ENCODE data around the gene PHLDA3.

Gene PHLDA3

GRCh38 chr1:201427963-201428362 is 41.0 kb downstream of the PHLDA3 start:
- 86% methylated on average over 1 of the region's 6 CpGs; no CpG with 5 or more reads in 1 of the 2 experiments for WGBS, 2 experiments (ENCODE audit: insufficient coverage in 2 of 2)
- peaks cover 4% of the 10 kb centered on the region for H3K9me3 ChIP-seq (ENCODE audit: control insufficient read depth, low read length)
- no peak overlapping the region for H3K4me3 ChIP-seq (ENCODE audit: extremely low read depth, insufficient read depth, low read length, poor library complexity, severe bottlenecking)
- H3K4me1 ChIP-seq (ENCODE audit: control insufficient read depth, insufficient read depth, low read length, poor library complexity, severe bottlenecking), result no peaks in the 10 kb centered on the region
- no peak overlapping the region for H3K27ac ChIP-seq (ENCODE audit: low read depth, low read length, severe bottlenecking)
- no peaks in the 10 kb centered on the region for H3K36me3 ChIP-seq (ENCODE audit: control insufficient read depth, insufficient read depth, low read length)

DNA sequence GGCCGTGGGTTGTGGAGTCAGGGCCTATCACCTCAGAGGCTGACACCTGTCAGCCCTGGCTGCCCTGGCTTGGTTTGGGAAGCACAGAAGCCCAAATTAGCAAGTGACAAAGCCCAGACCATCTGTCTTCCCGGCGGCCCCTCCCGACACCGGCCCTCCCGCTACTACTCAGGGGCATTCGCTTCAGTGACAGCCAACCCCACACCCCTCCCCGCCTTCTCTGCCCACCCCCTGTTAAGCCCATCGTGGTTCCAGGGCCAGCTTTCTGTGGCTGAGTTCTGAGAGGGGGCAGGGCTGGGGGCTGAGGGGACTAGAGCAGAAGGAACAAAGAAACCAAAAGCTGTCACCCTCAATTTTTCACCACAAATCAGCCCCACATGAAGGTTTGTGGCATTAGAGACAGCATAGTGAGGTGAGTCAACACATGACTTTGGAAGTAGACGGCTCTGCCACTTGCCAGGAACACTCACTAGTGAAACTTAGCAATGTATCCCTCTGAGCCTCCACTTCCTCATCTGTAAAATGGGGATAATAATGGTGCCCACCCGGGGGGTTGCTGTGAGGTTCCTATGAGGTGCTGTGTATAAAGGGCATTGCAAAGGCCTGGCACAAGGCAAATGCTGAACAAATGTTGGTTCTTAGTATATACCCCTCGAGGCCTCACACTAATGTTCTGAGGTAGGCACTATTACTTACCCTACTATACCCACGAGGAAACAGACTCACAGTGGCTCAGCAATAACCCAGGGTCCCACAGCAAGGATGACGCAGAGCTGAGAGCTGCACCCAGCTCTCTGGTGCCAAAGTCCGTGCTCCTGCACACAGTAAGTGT is 42.3 kb downstream of the PHLDA3 start:
- Histone ChIP-seq H3K36me3 (ENCODE audit: control insufficient read depth, insufficient read depth, low read length) (no peaks in the 10 kb centered on the region), H3K9me3 (ENCODE audit: control insufficient read depth, low read length) (peaks cover 4% of the 10 kb centered on the region), H3K4me1 (ENCODE audit: control insufficient read depth, insufficient read depth, low read length, poor library complexity, severe bottlenecking) (no peaks in the 10 kb centered on the region), H3K27ac (ENCODE audit: low read depth, low read length, severe bottlenecking) (no peak overlapping the region), H3K4me3 (ENCODE audit: extremely low read depth, insufficient read depth, low read length, poor library complexity, severe bottlenecking) (no peak overlapping the region)
- 66 to 76% methylated on average over 5 to 7 of the region's 15 CpGs for WGBS, 2 experiments (ENCODE audit: insufficient coverage in 2 of 2)

GRCh38 chr1:201424146-201424545 is 44.8 kb downstream of the PHLDA3 start:
- no peak overlapping the region for H3K27ac ChIP-seq (ENCODE audit: low read depth, low read length, severe bottlenecking)
- H3K9me3 ChIP-seq (ENCODE audit: control insufficient read depth, low read length), result peaks cover 4% of the 10 kb centered on the region
- no peak overlapping the region for H3K4me3 ChIP-seq (ENCODE audit: extremely low read depth, insufficient read depth, low read length, poor library complexity, severe bottlenecking)
- no peaks in the 10 kb centered on the region for H3K36me3 ChIP-seq (ENCODE audit: control insufficient read depth, insufficient read depth, low read length)
- peaks cover 10% of the 10 kb centered on the region for H3K4me1 ChIP-seq (ENCODE audit: control insufficient read depth, insufficient read depth, low read length, poor library complexity, severe bottlenecking)
- 90 to 94% methylated on average over 2 of the region's 2 CpGs for WGBS, 2 experiments (ENCODE audit: insufficient coverage in 2 of 2)

DNA sequence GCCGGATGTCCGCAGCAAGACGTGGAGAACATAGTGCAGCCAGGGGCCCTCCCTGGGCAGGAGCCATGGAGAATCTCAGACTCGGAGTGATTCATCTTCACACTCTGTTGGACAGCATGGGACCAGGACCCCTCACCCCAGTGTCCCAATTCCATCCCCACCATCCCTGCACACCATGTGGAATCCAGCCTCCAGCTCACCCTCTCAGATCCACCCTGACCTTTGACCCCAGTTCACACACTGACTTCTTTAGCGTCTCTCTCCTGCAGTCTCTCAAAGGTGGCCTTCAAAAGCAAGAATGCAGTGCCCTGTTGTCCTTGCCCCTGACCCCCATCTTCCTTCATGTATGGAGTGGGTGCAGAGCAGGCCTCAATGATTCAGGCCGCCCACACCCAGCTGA is 45.3 kb downstream of the PHLDA3 start:
- Histone ChIP-seq H3K9me3 (ENCODE audit: control insufficient read depth, low read length) (peaks cover 4% of the 10 kb centered on the region), H3K4me1 (ENCODE audit: control insufficient read depth, insufficient read depth, low read length, poor library complexity, severe bottlenecking) (peaks cover 10% of the 10 kb centered on the region), H3K27ac (ENCODE audit: low read depth, low read length, severe bottlenecking) (no peak overlapping the region), H3K36me3 (ENCODE audit: control insufficient read depth, insufficient read depth, low read length) (no peaks in the 10 kb centered on the region), H3K4me3 (ENCODE audit: extremely low read depth, insufficient read depth, low read length, poor library complexity, severe bottlenecking) (no peak overlapping the region)
- WGBS, 2 experiments (ENCODE audit: insufficient coverage in 2 of 2), result 92 to 95% methylated on average over 5 to 6 of the region's 6 CpGs

DNA sequence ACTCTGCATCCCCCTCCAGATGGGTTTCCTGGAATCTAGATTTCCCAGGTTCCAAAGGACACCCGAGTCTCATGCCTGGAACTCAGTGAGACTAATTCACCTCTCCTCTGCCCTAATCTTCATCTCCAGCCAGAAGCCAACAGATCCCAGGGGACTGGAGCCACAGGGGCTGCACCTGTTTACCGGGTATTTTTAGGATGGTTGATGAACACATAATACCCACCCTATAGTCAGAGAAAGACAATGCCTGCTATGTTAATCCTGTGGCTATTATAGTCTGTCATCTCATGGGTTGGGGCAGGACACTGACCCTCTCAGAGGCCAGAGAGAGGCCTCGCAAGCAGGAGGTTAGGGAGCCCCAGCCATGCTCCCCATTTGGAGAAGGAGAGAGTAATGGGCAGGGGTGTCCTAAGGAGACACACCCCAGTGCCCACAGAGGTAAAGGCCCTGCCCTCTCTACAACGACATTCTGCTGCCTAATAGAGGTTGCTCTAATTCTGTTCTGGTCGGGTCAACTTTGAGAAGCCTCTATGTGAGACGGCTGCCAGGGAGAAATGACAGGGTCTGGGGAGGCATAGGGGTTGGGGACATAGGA is 46.5 kb downstream of the PHLDA3 start:
- Histone ChIP-seq H3K36me3 (ENCODE audit: control insufficient read depth, insufficient read depth, low read length) (no peaks in the 10 kb centered on the region), H3K27ac (ENCODE audit: low read depth, low read length, severe bottlenecking) (no peak overlapping the region), H3K4me1 (ENCODE audit: control insufficient read depth, insufficient read depth, low read length, poor library complexity, severe bottlenecking) (peaks cover 10% of the 10 kb centered on the region), H3K4me3 (ENCODE audit: extremely low read depth, insufficient read depth, low read length, poor library complexity, severe bottlenecking) (no peak overlapping the region), H3K9me3 (ENCODE audit: control insufficient read depth, low read length) (peaks cover 4% of the 10 kb centered on the region)
- 75 to 95% methylated on average over 2 to 5 of the region's 6 CpGs for WGBS, 2 experiments (ENCODE audit: insufficient coverage in 2 of 2)

GRCh38 chr1:201422026-201422425 is 47.0 kb downstream of the PHLDA3 start:
- Histone ChIP-seq H3K9me3 (ENCODE audit: control insufficient read depth, low read length) (peaks cover 4% of the 10 kb centered on the region), H3K4me1 (ENCODE audit: control insufficient read depth, insufficient read depth, low read length, poor library complexity, severe bottlenecking) (peaks cover 10% of the 10 kb centered on the region), H3K36me3 (ENCODE audit: control insufficient read depth, insufficient read depth, low read length) (no peaks in the 10 kb centered on the region), H3K27ac (ENCODE audit: low read depth, low read length, severe bottlenecking) (no peak overlapping the region), H3K4me3 (ENCODE audit: extremely low read depth, insufficient read depth, low read length, poor library complexity, severe bottlenecking) (no peak overlapping the region)
- 62 to 72% methylated on average over 2 to 3 of the region's 3 CpGs for WGBS, 2 experiments (ENCODE audit: insufficient coverage in 2 of 2)

DNA sequence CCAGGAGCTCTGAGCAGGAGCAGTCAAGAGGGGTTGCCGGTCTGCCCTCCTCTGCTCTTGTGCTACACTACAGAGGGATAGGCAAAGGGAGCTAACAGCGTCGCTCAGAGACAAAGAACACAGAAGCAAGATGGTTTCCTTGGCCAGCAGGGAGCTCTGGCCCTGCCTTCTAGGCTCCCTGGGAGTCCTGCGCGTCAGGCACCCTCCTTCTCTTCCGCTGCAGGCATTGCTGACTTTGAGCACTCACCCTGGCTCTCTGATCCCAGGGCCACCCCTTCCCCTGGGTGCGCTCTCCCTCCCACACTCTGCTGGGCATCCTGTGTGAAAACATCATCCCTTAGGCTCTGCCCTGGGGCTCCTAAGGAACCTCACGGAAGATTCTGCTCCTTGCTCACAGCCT is 47.9 kb downstream of the PHLDA3 start:
- H3K4me3 ChIP-seq (ENCODE audit: extremely low read depth, insufficient read depth, low read length, poor library complexity, severe bottlenecking), result no peak overlapping the region
- H3K4me1 ChIP-seq (ENCODE audit: control insufficient read depth, insufficient read depth, low read length, poor library complexity, severe bottlenecking), result peaks cover 10% of the 10 kb centered on the region
- WGBS, 2 experiments (ENCODE audit: insufficient coverage in 2 of 2), result 84 to 91% methylated on average over 6 to 7 of the region's 8 CpGs
- no peaks in the 10 kb centered on the region for H3K36me3 ChIP-seq (ENCODE audit: control insufficient read depth, insufficient read depth, low read length)
- H3K27ac ChIP-seq (ENCODE audit: low read depth, low read length, severe bottlenecking), result peak overlapping the region; percentile 10
- peaks cover 6% of the 10 kb centered on the region for H3K9me3 ChIP-seq (ENCODE audit: control insufficient read depth, low read length)

DNA sequence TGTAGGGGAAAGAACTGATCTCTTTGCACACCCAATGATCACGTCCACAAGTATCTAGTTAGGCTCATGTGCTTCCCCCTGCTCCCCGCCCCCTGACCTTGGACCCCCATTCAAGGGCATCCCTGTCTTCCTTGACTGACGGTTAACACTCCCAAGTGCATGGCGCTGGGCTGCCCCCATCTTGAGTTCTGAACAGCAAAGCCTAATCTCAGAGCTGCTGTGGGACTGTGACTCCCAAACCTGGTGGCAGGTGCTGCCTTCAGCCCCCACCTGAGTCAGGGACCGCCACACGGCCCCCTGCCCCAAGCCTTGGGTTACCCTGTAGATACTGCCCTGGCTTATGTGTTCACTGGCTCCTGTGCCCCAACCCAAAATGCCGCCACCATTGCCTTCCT is 48.4 kb downstream of the PHLDA3 start:
- H3K9me3 ChIP-seq (ENCODE audit: control insufficient read depth, low read length), result peaks cover 9% of the 10 kb centered on the region
- H3K27ac ChIP-seq (ENCODE audit: low read depth, low read length, severe bottlenecking), result no peak overlapping the region
- no peak overlapping the region for H3K4me3 ChIP-seq (ENCODE audit: extremely low read depth, insufficient read depth, low read length, poor library complexity, severe bottlenecking)
- no peaks in the 10 kb centered on the region for H3K36me3 ChIP-seq (ENCODE audit: control insufficient read depth, insufficient read depth, low read length)
- WGBS, 2 experiments (ENCODE audit: insufficient coverage in 2 of 2), result 90 to 97% methylated on average over 5 to 7 of the region's 7 CpGs
- peaks cover 10% of the 10 kb centered on the region for H3K4me1 ChIP-seq (ENCODE audit: control insufficient read depth, insufficient read depth, low read length, poor library complexity, severe bottlenecking)

- H3K36me3 ChIP-seq (ENCODE audit: control insufficient read depth, insufficient read depth, low read length), result no peaks in the 10 kb centered on the region
- H3K4me1 ChIP-seq (ENCODE audit: control insufficient read depth, insufficient read depth, low read length, poor library complexity, severe bottlenecking), result peaks cover 10% of the 10 kb centered on the region
- H3K27ac ChIP-seq (ENCODE audit: low read depth, low read length, severe bottlenecking), result peak overlapping the region; percentile 41
- WGBS, 2 experiments (ENCODE audit: insufficient coverage in 2 of 2), result 85 to 87% methylated on average over 7 of the region's 12 CpGs
- H3K9me3 ChIP-seq (ENCODE audit: control insufficient read depth, low read length), result peaks cover 9% of the 10 kb centered on the region
- no peak overlapping the region for H3K4me3 ChIP-seq (ENCODE audit: extremely low read depth, insufficient read depth, low read length, poor library complexity, severe bottlenecking)
Observed at GRCh38 chr1:201419746-201420607, 49.0 kb downstream of the PHLDA3 start.

DNA sequence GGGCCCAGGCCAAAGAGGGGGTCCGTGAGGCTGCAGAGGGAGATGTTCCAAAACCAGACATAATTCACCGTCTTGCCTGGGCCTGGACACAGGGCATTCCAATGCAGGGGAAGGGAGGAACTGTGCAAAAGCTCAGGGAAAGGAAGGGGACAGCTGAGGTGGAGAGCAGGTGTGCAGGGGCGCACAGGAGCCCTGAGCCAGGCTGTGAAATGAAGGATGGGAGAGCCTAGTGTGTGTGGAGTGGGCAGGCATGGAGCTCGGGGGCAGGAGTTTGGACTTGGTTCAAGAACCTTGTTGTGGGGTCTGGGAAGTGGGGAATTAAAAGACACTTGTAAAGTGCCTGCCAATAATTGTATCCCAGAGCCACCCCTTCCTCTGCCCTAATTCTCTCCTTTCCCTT is 49.7 kb downstream of the PHLDA3 start:
- Histone ChIP-seq H3K9me3 (ENCODE audit: control insufficient read depth, low read length) (peaks cover 5% of the 10 kb centered on the region), H3K27ac (ENCODE audit: low read depth, low read length, severe bottlenecking) (no peak overlapping the region), H3K36me3 (ENCODE audit: control insufficient read depth, insufficient read depth, low read length) (no peaks in the 10 kb centered on the region), H3K4me1 (ENCODE audit: control insufficient read depth, insufficient read depth, low read length, poor library complexity, severe bottlenecking) (peaks cover 10% of the 10 kb centered on the region), H3K4me3 (ENCODE audit: extremely low read depth, insufficient read depth, low read length, poor library complexity, severe bottlenecking) (no peak overlapping the region)
- 90 to 97% methylated on average over 3 of the region's 4 CpGs for WGBS, 2 experiments (ENCODE audit: insufficient coverage in 2 of 2)
